HG03280 (cell line): Measurements from ENCODE around the gene CRISPLD2.

ENCODE experiments used
- ATAC-seq: cut with Tn5 transposase; IDR thresholded peaks from one replicate; pipeline ENCODE4 v1.9.1; 2021; ENCODE audit warnings: mild to moderate bottlenecking, moderate library complexity; ENCODE audit not compliant: unreplicated experiment

The CRISPLD2 gene

GRCh38 chr16:84800158-84800978 lies 19.4 kb upstream of the CRISPLD2 start:
- ATAC-seq: no peak

GRCh38 chr16:84803146-84803545 lies 16.6 kb upstream of the CRISPLD2 start:
- ATAC-seq: no peak

- no peak for ATAC-seq
Observed at GRCh38 chr16:84804326-84804725, 15.5 kb upstream of the CRISPLD2 start.

- ATAC-seq: no peak
Observed at GRCh38 chr16:84806256-84806889, 13.4 kb upstream of the CRISPLD2 start.

GRCh38 chr16:84806890-84807258 lies 12.9 kb upstream of the CRISPLD2 start:
- ATAC-seq: no peak

GRCh38 chr16:84807776-84808175 lies 12.0 kb upstream of the CRISPLD2 start:
- no peak for ATAC-seq

GRCh38 chr16:84808826-84809225 lies 11.0 kb upstream of the CRISPLD2 start:
- no peak for ATAC-seq

- ATAC-seq: no peak
Observed at GRCh38 chr16:84810518-84811273, 9.1 kb upstream of the CRISPLD2 start.

- ATAC-seq: no peak
Observed at GRCh38 chr16:84811529-84811928, 8.3 kb upstream of the CRISPLD2 start.

GRCh38 chr16:84813141-84813934 lies 6.4 kb upstream of the CRISPLD2 start:
- ATAC-seq: no peak

- ATAC-seq: no peak
Observed at GRCh38 chr16:84815462-84815861, 4.3 kb upstream of the CRISPLD2 start.

GRCh38 chr16:84816023-84816422 lies 3.8 kb upstream of the CRISPLD2 start:
- no peak for ATAC-seq

- no peak for ATAC-seq
Observed at GRCh38 chr16:84816485-84816884, 3.3 kb upstream of the CRISPLD2 start.

- ATAC-seq: no peak
Observed at GRCh38 chr16:84817206-84817605, 2.6 kb upstream of the CRISPLD2 start.

- no peak for ATAC-seq
Observed at GRCh38 chr16:84817613-84818012, 2.2 kb upstream of the CRISPLD2 start.

GRCh38 chr16:84818133-84818532 lies 1.7 kb upstream of the CRISPLD2 start:
- no peak for ATAC-seq

GRCh38 chr16:84818989-84819643 lies 669 bp upstream of the CRISPLD2 start:
- ATAC-seq: no peak

GRCh38 chr16:84820305-84820684 lies 510 bp downstream of the CRISPLD2 start:
- no peak for ATAC-seq

- ATAC-seq: no peak
Observed at GRCh38 chr16:84820771-84821170, 986 bp downstream of the CRISPLD2 start.

GRCh38 chr16:84821179-84821578 lies 1.4 kb downstream of the CRISPLD2 start:
- ATAC-seq: no peak
